ENCODE data around the gene PRKAR1B.

GRCh38 chr7:609365-609764 is 117.7 kb downstream of the PRKAR1B start:
- TF ChIP-seq CTCF (IDR thresholded peaks at IDR 0.05): no peak
- no peak for TF ChIP-seq POLR2A (IDR thresholded peaks at IDR 0.05)
